K562 (cell line): ENCODE measurements around the gene HDAC1. TPM values are rescaled to one million over a fixed set of nuclear protein-coding genes. Genes with fewer than 3 reads are reported as not detected.

Source experiments
- BMI1 ChIP-seq: fragments of 150-350 bp; IDR thresholded peaks from 2 replicates; pipeline ENCODE4 v1.6.1; 2014; ENCODE audit warnings: low read length
- CEBPB ChIP-seq: fragments of 450-650 bp; IDR thresholded peaks from 2 replicates; pipeline ENCODE4 v1.6.1; 2016; ENCODE audit warnings: missing genetic modification characterization, missing compliant biosample characterization
- CHD2 ChIP-seq: IDR thresholded peaks from 2 replicates; pipeline ENCODE4 v1.6.1; 2011; ENCODE audit warnings: low read depth, low read length
- EHMT2 ChIP-seq: fragments of 450-650 bp; IDR thresholded peaks from 2 replicates; pipeline ENCODE4 v1.6.1; 2018; ENCODE audit warnings: antibody characterized with exemption
- JUN ChIP-seq, 2 experiments: sonication (generic) in 1 of 2; formaldehyde crosslinking in 1 of 2; IDR thresholded peaks; 2 replicates each; pipeline versions ENCODE4 v1.6.1 to v1.8.0; 2012 to 2022; ENCODE audit warnings: borderline replicate concordance in 2 of 2, mild to moderate bottlenecking in 2 of 2, improper control_type of control experiment in 1 of 2, low read depth in 1 of 2, low read length in 1 of 2, missing genetic modification reagents in 1 of 2
- JUNB ChIP-seq: fragments of 450-650 bp; formaldehyde crosslinking; conservative IDR thresholded peaks from 2 replicates; pipeline ENCODE4 v1.4.0; 2020; ENCODE audit warnings: mild to moderate bottlenecking
- NFXL1 ChIP-seq: fragments of 450-650 bp; formaldehyde crosslinking; IDR thresholded peaks from 2 replicates; pipeline ENCODE4 v1.4.0; 2021; ENCODE audit warnings: mild to moderate bottlenecking
- NR2C1 ChIP-seq, 2 experiments: fragments of 450-650 bp; IDR thresholded peaks; 2 replicates each; pipeline ENCODE4 v1.6.1; 2017; ENCODE audit warnings: mild to moderate bottlenecking in 2 of 2, antibody characterized with exemption in 1 of 2, inconsistent platforms in 1 of 2, missing compliant biosample characterization in 1 of 2, missing genetic modification characterization in 1 of 2
- PHB ChIP-seq: fragments of 250-450 bp; sonication (Bioruptor Pico); IDR thresholded peaks from 2 replicates; pipeline ENCODE4 v1.5.0; 2021
- PHF21A ChIP-seq: fragments of 450-650 bp; IDR thresholded peaks from 2 replicates; pipeline ENCODE4 v1.6.1; 2017; ENCODE audit warnings: low read depth, borderline replicate concordance
- RNF2 ChIP-seq: sonication (generic); IDR thresholded peaks from 2 replicates; pipeline ENCODE4 v1.6.1; 2016
- TAF1 ChIP-seq: IDR thresholded peaks from 2 replicates; pipeline ENCODE4 v1.6.1; 2011; ENCODE audit warnings: mild to moderate bottlenecking, low read length, moderate library complexity; ENCODE audit not compliant: insufficient read depth, control insufficient read depth, severe bottlenecking; ENCODE audit errors: extremely low read depth
- ZFP30 ChIP-seq: fragments of 250-450 bp; sonication (Bioruptor Pico); IDR thresholded peaks from 2 replicates; pipeline ENCODE4 v1.8.0; 2022; ENCODE audit warnings: moderate library complexity, mild to moderate bottlenecking, inconsistent platforms, borderline replicate concordance
- ZNF239 ChIP-seq: fragments of 250-450 bp; sonication (Bioruptor Pico); IDR thresholded peaks from 2 replicates; pipeline ENCODE4 v1.4.0; 2020; ENCODE audit warnings: mild to moderate bottlenecking
- ZNF41 ChIP-seq: fragments of 250-450 bp; sonication (Bioruptor Pico); conservative IDR thresholded peaks from 2 replicates; pipeline ENCODE4 v1.4.0; 2020; ENCODE audit warnings: mild to moderate bottlenecking
- polyA plus RNA-seq, 8 experiments: library from polyadenylated mRNA; depleted of rRNA in 4 of 8; stranded (reverse) in 5 of 8; unstranded in 3 of 8; fragments of >200 nt; fragmentation: Nextera tagmentation in 2 of 8; fragmentation: Illumina TruSeq in 1 of 8; extraction: Ambion mirVana in 2 of 8; extraction: Trizol in 1 of 8; gene quantifications; 2 replicates each; pipeline versions ENCODE4 v1.2.1 to v1.2.3, GENCODE V29; 2011 to 2014; ENCODE audit warnings: inconsistent platforms in 1 of 8, missing spikeins in 1 of 8
- total RNA-seq, 7 experiments: library from RNA; depleted of rRNA in 6 of 7; stranded (reverse); fragments of >200 nt in 6 of 7; fragmentation: Illumina TruSeq in 2 of 7; extraction: Trizol in 2 of 7; gene quantifications; 2 replicates each; pipeline versions ENCODE4 v1.2.1 to v1.2.3, GENCODE V29; 2011 to 2021; ENCODE audit warnings: low replicate concordance in 1 of 7
- TF ChIP-seq, protein P1 (sequence below): fragments of 450-650 bp; conservative IDR thresholded peaks from 2 replicates; pipeline ENCODE4 v1.6.1; 2016; ENCODE audit warnings: missing genetic modification characterization, low read depth, mild to moderate bottlenecking, control low read depth, missing compliant biosample characterization
- TF ChIP-seq, protein P2 (sequence below): fragments of 150-350 bp; IDR thresholded peaks from 2 replicates; pipeline ENCODE4 v1.6.1; 2014; ENCODE audit warnings: low read depth, mild to moderate bottlenecking, low read length, borderline replicate concordance
- TF ChIP-seq, protein P3 (sequence below): IDR thresholded peaks from 2 replicates; pipeline ENCODE4 v1.6.1; 2012; ENCODE audit warnings: low read depth, low read length, improper control_type of control experiment, borderline replicate concordance
- TF ChIP-seq, protein P4 (sequence below): fragments of 450-650 bp; IDR thresholded peaks from 2 replicates; pipeline ENCODE4 v1.6.1; 2018; ENCODE audit warnings: mild to moderate bottlenecking, low read depth; ENCODE audit not compliant: partially characterized antibody

The HDAC1 gene
- total and polyA plus RNA-seq, 9 of the 15 experiments (the other 6 are each of a cell fraction or from before 2014, with no cell fraction given) = 169 to 384 (median 193) TPM

DNA sequence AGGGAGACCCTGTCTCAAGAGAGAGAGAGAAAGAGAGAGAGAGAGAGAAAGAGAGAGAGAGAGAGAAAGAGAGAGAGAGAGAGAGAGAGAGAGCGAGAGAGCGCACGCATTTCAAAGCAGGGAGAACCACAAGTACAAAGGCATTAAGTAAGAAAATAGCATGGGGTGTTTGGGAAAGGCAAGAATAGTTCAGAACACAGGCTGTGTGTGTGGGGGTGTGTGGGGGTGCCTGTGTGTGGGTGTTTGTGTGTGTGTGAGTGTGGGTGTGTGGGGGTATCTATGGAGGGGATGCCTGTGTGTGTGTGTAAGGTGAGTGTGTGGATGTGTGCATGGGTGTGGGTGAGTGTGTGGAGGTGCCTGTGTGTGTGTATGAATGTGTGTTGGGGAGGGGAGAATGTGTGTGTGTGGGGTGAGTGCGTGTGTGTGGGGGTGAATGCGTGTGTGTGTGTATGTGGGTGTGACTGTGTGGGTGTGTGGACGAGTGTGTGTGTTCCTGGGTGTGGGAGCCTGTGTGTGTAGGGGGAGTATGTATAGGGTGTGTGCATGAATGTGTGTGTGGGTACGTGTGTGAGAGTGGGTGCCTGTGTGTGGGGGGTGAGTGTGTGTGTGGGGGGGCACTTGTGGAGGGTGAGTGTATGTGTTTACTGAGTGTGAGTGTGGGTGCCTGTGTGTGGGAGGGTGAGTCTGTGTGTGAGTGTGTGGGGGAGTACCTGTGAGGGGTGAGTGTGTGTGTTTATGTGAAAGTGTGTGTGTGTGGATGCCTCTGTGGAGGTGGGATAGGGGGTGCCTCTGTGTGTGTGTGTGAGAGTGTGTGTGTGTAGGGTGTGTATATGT, 19.1 kb upstream of the HDAC1 start (continued):
- TF ChIP-seq, protein P1, sequence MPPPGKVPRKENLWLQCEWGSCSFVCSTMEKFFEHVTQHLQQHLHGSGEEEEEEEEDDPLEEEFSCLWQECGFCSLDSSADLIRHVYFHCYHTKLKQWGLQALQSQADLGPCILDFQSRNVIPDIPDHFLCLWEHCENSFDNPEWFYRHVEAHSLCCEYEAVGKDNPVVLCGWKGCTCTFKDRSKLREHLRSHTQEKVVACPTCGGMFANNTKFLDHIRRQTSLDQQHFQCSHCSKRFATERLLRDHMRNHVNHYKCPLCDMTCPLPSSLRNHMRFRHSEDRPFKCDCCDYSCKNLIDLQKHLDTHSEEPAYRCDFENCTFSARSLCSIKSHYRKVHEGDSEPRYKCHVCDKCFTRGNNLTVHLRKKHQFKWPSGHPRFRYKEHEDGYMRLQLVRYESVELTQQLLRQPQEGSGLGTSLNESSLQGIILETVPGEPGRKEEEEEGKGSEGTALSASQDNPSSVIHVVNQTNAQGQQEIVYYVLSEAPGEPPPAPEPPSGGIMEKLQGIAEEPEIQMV (tag) = no peak
- TF ChIP-seq NR2C1 (IDR thresholded peaks at IDR 0.05) (no peak), NR2C1 (tag; IDR thresholded peaks at IDR 0.05) (no peak), TAF1 (no peak), PHB (CRISPR knock-in tag) (no peak), ZNF41 (CRISPR knock-in tag) (no peak), PHF21A (no peak), JUNB (no peak), NFXL1 (CRISPR knock-in tag) (no peak), JUN (IDR thresholded peaks at IDR 0.05; ENCODE audit: borderline replicate concordance, low read depth, low read length) (no peak), JUN (CRISPR knock-in tag; IDR thresholded peaks at IDR 0.05; ENCODE audit: borderline replicate concordance) (no peak), RNF2 (no peak), EHMT2 (peak; percentile 14; the same call in 1 of the 2 replicates), CHD2 (no peak), ZFP30 (CRISPR knock-in tag) (no peak), CEBPB (tag) (no peak), BMI1 (no peak), ZNF239 (CRISPR knock-in tag) (no peak)
- TF ChIP-seq, protein P2, sequence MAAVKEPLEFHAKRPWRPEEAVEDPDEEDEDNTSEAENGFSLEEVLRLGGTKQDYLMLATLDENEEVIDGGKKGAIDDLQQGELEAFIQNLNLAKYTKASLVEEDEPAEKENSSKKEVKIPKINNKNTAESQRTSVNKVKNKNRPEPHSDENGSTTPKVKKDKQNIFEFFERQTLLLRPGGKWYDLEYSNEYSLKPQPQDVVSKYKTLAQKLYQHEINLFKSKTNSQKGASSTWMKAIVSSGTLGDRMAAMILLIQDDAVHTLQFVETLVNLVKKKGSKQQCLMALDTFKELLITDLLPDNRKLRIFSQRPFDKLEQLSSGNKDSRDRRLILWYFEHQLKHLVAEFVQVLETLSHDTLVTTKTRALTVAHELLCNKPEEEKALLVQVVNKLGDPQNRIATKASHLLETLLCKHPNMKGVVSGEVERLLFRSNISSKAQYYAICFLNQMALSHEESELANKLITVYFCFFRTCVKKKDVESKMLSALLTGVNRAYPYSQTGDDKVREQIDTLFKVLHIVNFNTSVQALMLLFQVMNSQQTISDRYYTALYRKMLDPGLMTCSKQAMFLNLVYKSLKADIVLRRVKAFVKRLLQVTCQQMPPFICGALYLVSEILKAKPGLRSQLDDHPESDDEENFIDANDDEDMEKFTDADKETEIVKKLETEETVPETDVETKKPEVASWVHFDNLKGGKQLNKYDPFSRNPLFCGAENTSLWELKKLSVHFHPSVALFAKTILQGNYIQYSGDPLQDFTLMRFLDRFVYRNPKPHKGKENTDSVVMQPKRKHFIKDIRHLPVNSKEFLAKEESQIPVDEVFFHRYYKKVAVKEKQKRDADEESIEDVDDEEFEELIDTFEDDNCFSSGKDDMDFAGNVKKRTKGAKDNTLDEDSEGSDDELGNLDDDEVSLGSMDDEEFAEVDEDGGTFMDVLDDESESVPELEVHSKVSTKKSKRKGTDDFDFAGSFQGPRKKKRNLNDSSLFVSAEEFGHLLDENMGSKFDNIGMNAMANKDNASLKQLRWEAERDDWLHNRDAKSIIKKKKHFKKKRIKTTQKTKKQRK = no peak
- TF ChIP-seq, protein P3, sequence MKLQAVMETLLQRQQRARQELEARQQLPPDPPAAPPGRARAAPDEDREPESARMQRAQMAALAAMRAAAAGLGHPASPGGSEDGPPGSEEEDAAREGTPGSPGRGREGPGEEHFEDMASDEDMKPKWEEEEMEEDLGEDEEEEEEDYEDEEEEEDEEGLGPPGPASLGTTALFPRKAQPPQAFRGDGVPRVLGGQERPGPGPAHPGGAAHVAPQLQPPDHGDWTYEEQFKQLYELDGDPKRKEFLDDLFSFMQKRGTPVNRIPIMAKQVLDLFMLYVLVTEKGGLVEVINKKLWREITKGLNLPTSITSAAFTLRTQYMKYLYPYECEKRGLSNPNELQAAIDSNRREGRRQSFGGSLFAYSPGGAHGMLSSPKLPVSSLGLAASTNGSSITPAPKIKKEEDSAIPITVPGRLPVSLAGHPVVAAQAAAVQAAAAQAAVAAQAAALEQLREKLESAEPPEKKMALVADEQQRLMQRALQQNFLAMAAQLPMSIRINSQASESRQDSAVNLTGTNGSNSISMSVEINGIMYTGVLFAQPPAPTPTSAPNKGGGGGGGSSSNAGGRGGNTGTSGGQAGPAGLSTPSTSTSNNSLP = no peak
- TF ChIP-seq, protein P4, sequence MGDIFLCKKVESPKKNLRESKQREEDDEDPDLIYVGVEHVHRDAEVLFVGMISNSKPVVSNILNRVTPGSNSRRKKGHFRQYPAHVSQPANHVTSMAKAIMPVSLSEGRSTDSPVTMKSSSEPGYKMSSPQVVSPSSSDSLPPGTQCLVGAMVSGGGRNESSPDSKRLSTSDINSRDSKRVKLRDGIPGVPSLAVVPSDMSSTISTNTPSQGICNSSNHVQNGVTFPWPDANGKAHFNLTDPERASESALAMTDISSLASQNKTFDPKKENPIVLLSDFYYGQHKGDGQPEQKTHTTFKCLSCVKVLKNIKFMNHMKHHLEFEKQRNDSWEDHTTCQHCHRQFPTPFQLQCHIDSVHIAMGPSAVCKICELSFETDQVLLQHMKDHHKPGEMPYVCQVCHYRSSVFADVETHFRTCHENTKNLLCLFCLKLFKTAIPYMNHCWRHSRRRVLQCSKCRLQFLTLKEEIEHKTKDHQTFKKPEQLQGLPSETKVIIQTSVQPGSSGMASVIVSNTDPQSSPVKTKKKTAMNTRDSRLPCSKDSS = peak; percentile 11
